GM12872 (cell line): ENCODE data around the gene MED10.

Source experiments
- CTCF ChIP-seq: IDR thresholded peaks from 3 replicates; pipeline ENCODE4 v1.5.1; 2011; ENCODE audit warnings: low read depth, mild to moderate bottlenecking, low read length, moderate library complexity; ENCODE audit not compliant: insufficient read depth

The MED10 gene

GRCh38 chr5:6360323-6361072 lies 17.8 kb downstream of the MED10 start:
- no peak for TF ChIP-seq CTCF

DNA sequence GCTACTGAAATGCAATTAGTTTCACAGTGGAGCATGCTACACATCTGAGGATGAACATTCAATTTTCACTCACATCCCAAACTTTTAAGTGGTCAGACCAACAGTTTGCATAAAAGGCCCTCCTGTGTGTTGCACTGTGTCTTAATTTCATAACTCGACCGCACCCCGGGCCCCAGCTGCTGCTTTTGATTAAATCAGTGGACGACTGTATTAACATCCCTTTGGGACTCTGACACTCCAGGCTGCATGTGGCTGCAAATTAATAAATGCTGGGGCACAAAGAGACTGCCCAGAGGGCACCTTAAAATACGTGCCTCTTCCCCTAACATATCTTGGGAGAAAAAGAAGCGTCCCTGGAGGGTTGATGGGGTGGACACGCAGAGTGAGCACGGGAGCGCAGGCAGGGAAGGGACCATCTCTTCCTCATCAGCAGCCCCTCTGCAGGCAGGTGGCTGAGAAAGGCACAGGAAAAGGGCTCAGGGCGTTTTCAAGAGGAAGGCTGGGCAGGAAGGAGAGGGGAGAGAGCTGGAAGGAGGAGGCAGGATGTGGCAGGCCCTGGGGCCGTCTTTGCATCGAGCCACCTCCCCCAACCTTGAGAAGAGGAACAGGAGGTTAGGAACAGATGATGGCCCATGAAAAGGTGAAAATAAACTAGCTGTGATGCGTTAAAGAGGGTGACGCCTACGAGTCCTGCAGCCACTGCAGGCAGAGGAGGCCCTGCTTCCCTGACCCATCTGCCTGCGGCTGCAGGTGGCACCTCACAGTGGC lies 18.6 kb downstream of the MED10 start:
- no peak for TF ChIP-seq CTCF

- no peak for TF ChIP-seq CTCF
Observed at GRCh38 chr5:6358434-6358820, 19.9 kb downstream of the MED10 start.

DNA sequence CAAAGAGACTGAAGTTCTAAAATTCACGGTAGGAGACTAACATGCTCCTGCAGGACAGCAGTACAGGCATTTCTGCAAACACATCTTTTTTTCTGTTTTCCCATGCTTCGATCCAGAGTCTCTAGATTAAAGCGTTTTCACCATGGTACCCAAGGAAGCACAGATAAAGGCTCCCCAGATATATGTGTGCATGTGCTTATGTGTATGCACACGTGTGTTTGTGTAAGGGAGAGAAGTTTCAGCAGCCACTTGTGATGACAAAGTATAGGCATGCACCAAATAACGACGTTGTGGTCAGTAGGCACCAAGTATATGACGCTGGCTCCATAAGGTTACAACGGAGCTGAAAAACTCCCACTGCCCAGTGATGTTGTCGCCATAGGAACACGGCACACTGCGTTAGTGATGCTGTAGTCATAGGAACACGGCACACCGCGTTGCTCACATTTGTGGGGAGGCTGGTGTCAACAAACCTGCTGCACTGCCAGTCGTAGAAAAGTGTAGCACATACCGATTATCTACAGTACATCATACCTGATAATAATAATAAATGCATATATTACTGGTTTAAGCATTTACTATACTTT lies 21.7 kb downstream of the MED10 start:
- TF ChIP-seq CTCF = no peak

DNA sequence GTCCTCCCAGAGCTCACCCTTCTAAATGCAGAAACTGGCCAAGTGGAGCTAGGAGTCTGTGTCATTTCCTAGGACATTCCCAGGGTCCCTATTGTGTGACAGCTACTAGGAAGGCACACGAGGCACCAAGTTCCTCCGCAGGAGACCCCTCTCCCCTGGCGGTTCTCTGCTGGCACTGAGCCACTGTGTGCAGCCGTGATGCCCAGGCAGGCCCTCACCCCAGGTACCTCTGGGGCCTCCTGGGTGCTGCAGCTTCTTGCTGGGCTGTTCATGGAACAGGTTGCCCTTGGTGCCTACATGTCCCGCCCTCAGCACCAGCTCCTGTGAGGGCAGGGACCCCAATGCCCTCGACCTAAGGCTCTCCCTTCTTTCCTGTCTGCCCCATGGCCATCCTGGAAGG lies 23.1 kb downstream of the MED10 start:
- no peak for TF ChIP-seq CTCF

DNA sequence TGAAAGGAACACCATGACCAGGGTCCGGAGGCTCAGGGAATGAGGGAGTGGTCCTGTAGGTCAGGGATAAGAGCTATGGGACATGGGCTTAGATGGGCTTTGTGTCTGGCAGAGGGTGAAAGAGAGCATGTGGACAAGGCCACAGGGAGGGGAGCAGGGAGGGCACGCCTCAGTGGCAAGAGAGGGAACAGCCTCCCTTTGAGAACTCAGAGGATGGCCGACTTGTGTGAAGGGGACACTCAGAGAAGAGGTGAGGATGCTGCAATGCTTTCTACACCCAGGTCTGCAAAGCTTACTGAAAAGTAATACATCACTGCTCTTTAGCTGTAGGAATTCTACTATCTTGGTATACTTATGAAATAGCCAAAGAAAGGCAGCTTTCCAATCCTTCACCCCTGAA lies 23.5 kb downstream of the MED10 start:
- no peak for TF ChIP-seq CTCF

DNA sequence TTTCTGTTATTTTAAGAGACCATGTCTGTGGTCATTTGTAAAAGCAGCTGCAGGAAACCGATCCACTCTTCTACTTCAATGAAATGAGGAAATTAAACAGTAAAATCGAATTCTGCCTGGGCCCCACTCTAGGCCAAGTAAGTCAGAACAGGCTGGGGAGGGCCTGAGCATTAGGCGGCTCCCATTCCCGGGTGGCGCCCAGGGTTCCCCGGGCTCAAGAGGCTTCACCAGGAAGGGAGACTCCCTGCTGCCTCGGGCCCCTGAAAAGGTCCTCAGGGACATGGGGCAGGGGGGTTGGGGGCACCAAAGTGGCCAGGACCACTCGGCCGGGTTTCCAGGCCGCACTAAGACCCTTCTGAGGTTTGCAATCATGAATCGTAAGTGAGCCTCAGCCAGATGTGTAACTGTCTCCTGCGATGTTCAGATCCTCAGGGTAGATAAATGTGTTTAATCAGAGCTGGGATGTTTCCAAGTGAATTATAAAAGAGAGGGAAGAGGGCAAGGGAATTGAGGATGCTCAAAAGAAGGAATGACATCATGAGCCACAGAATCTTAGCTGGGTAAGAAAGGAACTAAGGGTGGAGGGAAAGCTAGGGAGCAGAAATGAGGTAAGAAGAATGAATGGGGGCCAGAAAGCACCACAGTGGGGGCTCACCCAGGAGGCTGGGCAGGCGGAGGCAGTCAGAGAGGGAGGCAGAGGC lies 24.6 kb downstream of the MED10 start:
- TF ChIP-seq CTCF = no peak
